Dedifferentiated amniotic fluid mesenchymal stem cell (primary cell): Measurements from ENCODE around the gene C19orf67.

Experiments used
- DNase-seq: peaks from one replicate; pipeline ENCODE4 v3.0.0-alpha.2; 2016; ENCODE audit errors: extremely low spot score

Gene C19orf67

DNA sequence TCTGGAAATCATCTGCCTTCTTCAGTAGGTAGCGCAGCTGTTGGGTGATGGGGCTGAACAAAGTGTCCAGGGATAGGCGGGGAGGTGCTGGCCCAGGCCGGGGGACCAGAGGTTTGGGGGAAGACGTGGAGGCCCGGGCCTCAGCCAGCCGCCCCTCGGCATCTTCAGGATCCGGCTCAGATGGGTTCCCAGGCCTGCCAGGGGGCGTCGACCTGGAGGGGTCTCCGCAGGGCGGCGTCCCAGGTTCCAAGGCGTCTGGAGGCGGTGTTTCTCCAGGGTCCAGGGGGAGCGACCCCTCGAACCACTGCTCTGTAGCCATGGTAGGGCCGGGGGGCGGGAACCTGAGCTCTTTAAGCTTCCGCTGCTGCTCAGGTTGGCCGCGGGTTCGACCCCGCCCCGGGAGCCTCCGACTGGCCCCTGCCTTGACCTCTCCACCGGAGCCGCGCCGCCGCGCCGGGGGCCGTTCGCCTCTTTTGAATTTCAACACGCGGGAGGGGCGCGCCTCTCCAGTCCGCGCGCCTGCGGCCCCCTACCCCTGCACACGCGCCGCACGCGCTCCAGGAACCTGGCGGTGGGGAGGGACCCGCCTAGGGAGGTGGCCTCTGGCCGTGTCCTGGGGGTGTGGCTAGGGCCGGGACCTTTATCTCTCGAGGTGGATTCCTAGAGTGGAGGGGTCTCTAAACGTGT, at the start of gene C19orf67:
Gene C19orf67 (minus strand): TSS at position 475 of the 687 bp plus-strand sequence. CDS start 156 bp downstream, at position 319.
- DNase-seq: no peak

DNA sequence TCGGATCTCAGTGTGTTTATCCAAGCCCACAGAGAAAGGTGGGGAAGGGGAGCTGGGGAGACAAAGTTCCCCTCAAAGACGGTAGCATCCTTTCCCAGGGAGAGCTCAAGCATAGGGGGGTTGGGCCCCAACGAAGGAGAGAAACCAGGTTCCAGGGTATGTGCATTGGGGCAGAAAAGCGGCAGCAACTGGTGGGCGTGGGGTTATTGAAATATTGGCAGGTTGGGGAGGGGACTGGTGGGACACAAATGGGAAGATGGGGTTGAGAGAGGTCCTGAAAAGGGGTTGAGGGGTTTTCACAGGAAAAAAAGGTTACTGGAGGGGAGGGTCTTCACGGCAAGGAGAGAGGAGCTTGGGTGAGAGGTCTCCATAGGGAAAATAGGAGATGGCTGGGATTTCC, 49.8 kb upstream of the C19orf67 start:
- no peak for DNase-seq

DNA sequence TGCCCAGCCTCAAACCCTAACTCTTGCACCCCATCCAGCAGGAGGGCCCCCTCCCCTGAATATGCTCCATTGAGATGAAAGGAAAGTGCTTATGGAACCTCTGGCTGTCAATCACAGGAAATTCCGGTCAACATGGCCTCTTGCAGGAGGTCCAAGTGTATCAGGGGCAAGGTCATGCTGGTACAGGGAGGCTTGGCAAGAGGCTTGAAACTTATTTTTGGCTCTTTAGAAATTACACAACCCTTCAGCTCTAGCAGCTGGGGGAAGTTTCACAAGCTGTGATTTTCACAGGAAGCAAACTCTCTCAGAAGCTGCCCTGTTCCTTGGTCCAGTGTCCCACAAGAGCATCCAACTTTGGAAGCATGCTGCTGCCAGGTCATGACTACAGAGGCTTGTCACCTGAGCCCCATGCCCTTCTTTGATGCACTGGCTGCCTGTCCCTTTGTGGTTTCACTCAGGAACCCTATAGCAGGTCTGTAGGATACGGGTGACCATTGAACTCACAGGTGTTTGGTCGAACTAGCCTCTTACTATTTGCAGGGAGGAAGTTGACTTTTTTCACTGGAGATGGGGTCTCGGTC, 42.4 kb upstream of the C19orf67 start:
- DNase-seq: no peak

DNA sequence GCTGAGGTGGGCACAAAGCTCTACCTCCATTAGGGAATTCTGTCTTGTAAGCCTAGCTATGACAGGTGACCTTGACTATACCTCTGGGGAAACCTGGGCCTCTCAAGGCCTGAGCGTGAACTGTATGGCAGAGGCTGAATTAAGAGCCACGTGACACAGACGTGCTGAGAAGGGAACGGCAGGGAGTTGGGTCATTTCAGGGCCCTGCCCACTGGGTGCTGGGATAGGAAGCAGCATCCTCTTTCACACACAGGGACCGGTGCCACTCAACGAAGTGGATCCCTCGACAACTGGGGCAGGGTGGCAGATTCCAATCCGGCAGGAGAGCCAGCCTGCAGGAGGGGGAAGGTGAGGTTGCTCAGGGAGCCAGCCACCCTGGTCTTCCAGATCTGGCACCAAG, 41.6 kb upstream of the C19orf67 start:
- no peak for DNase-seq

DNA sequence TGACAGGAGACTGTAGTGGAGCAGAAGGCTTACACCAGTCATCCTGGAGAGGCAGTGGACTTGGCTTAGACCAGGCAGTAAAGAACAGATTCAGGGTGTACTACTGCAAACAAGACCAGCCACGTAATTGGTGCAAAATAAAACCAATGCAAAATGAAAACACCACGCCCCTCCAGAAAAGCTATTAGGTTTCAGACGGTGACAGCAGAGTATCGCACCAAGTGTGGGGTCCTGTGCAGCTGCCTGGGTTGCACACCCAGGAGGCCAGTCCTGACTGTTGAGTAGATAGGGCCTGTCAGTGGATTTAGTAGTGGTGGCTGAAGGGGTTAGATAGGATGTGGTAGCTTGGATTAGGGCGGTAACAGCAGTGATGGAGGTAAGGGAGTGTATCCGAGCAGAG, 37.3 kb upstream of the C19orf67 start:
- no peak for DNase-seq

DNA sequence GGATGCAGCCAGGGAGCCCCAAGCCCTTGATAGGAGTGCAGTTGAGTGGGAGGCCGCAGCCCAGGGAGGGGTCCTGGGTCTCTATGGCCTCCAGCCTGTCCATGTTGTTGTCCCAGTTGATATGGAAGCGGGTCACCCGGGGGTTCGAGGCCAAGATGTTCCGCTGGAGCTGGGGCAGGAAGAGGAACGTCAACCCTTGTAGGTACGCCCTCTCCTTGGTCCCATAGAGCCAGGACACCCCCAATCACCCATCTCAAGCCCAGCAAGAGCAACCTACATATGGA, 34.9 kb upstream of the C19orf67 start:
- DNase-seq: no peak

DNA sequence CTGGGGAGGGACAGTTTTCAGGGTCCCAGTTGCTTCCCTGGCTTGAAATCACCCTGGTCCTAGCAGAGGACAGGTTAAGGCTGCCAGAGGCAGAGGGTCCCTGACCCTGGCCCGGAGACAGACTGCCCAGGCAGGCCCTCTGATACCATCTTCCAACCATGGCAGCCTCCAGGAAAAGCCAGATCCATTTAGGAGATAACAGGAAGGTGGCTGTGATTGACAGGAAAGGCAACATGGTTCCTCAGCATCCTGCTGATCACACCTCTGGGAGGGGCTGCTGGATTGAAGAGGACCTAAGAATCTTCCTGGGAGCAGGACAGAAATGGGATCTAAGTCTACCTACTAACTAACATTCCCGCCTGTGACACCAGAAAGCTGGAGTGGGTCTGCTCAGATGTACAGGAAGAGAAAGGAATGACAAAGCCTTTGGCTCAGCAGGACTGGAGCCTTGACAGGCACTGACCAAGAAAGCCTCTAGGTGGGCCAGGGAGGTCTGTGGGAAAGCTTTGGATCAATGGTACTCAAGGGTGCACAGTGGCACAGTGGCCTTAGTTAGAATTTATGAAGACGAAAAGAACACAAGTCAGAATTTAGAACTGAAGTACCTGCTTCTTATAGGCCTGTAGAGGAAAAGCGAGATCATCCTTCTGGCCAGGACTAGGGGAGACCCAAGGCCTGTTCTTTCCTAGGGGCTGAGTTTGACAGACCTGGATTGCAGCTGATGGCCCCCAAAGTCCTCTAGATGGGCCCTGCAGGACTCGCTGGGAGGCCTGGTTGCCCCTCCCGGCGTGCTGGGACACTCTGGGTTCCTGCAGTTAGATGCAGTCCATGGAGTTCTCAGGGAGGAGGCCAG, 34.3 kb upstream of the C19orf67 start:
- DNase-seq: no peak

DNA sequence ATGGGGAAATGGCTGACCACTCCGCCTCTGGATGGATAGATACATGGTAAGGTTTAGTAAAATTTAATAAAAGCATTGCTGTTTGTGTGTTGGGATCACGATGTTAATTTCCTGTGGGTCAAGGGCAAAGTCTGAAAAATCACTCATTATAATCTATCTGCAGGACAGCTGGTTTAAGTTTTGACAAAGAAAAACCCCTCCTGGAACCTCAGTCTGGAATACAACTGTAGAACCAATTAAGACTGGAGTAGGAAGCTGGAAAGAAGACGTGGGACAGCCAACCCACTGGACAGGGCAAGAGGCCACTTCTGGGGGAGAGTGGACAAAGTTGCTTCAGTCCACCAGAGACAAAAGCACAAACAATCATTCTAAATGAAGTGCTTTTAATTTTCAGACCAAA, 33.6 kb upstream of the C19orf67 start:
- no peak for DNase-seq

DNA sequence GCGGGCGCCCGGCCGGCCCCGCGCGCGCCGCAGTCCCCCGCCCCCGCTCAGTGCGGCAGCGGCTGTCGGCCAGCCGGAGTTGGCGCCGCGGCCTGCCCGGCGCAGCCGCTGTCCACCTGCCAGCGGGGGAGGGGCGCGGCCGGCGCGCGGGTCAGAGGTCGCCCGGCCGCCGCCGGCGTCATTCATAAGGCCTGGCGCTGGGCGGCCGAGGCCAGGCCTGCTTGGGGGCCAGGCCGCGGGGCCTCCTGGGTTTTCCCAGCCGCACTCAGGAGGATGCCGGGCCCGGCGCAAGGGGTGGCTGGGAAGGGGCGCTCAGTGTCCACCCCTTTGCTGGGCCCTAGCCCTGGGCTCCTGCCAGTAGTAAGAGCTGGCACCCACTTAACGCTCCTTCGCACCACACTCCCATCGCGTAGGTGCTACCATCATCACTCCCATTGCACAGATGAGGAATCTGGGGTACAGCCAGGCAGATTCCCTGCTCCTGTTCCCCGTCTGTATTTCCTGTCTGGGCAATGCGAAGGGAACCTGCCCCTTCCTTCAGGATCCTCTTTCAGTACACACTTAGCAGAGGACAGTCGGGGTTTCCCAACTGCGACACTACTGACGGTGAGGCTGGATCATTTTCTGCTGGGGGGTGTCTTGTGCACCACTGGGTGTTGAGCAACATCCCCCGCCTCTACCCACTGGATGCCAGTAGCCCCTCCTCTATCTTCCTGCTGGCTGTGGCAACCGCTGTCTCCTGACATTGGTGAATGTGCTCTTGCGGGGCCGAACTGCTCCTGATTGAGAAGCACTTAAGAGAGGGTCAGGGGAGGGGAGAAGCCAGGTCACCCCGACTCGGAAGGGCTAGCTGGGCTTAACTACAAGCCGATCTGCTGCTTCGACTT, 32.8 kb upstream of the C19orf67 start:
- DNase-seq: peak; percentile 20

DNA sequence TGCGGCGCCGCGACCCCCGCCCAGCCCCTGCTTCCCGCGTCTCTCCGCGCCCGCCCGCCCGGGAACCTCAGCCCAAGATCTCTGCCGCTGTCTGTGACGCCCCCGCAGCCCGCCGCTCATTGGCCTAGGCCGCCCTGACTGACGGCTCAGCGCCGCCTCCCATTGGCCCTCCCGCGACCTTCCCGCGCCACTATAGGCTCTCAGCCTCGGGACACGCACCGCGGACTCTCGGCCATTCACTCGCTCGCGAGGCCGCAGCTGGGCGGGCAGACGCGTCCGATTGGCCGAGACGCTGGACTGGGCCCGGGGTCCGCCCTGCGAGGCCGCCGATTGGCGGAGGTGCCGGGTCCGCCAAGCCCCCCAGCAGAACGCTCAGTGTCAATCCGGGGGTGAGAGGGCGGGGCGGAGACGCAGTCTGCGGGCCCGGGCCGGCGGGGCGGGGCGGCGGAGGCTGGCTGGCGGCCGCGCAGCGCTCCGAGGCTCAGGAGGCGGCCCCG, 32.1 kb upstream of the C19orf67 start, which contains the start of gene PRKACA:
Gene PRKACA (minus strand): TSS at position 95 of the 497 bp plus-strand sequence. CDS start 215 bp downstream, outside the sequence.
- DNase-seq: peak; percentile 98

DNA sequence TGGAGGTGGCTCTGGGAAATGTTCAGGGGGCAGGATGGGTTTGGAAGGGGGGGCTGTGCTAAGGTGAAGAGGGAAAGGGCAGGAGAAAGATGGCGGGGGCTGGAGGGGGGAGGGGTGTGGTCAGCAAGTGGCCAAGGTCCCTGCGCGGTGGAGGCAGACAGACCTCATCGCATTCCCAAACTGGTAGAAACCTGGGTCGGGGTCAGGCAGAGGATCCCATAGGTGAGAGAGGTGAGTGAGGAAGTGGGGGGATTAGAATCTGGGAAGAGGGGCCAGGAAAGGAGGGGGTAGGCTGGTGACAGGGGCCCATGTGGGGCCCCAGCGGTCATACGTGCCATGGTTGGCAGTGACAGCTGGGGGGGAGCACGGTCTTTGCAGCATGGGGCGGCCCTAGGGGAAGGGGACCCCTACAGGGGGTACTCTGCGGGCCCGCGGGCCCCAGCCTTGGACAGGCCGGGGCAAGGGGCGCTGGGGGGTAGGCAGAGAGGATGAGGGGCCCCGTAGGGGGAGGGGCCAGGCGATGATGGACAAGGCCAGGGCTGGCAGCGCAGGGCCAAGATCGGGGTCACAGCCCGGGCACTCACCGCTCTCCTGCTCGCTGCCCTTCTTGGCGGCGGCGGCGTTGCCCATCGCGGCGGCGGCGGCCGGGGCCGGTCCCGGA, 31.5 kb upstream of the C19orf67 start:
- no peak for DNase-seq

DNA sequence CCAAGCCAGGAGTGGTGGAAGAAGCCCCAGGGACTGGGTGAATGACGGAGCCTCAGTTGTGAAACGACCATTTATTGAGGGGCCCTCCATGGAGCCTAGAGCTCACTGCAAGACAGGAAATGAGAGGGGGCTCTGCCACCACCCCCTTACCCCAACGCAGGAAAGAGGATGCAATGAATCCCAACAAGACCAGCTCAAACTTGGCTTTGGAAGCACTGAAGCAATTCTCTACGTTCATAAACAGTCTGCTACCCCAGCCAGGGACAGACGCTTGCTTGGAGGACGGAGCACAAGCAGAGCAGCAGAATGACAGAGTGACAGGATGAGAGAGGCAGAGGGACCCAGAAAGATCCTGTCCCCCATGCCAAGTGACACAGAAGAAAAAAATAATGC, 30.9 kb upstream of the C19orf67 start:
- no peak for DNase-seq

DNA sequence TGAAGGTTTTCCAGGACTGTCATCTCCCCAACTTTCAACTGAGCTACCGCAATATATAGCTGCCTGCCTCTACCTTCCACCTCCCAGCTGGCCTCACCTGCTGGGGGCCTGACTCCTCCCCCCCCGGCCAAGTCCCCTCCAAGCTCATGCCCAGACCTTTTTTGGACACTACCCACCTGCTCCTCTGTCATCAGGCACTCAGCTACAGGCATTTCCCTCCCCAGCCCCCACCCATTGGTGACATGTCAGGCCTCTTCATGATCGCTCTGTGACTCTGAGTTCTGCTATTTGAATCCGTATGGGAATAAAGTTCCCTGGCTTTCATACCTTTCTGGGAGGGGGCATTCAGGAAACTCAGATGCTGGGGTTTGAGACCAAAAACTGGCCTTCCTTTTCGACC, 30.2 kb upstream of the C19orf67 start:
- DNase-seq: no peak

DNA sequence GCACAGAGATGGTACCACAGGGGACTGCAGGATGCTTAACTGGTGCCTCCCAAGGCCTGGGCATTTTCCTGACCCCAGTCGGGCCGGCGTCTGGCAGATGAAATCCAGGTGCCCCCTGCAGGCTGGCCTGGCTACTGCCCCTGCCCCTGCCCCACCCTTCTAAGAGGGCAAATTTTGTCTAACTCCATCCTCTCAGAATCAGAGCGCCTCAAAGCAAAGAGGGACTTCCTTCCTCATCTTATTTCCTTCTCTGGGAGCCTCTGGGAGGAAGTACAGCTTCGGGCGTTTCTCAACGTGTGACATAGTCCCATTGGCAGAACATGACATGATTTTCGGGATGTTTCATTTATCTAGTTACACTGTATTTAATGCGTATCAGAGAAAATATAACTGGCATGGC, 29.3 kb upstream of the C19orf67 start:
- no peak for DNase-seq

DNA sequence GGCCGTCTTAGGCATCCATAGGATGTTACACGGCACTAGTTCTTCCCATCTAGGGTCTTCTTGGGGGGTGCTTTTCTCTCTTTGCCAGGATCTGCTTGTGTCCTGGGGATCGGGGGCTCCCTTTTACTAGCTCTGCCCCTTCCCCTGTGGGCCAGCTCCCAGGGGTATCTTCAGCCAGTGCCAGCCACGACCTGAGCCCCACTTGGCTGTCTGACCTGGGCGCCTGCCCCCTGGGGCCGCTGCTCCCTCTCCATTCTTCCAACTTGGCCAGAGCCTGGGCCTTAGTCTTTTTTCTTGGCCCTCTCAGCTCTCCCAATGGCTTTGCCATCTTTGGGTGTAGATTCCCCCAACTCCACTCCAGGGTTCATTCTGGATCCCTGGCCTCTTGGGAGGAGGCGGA, 28.9 kb upstream of the C19orf67 start:
- DNase-seq: no peak

DNA sequence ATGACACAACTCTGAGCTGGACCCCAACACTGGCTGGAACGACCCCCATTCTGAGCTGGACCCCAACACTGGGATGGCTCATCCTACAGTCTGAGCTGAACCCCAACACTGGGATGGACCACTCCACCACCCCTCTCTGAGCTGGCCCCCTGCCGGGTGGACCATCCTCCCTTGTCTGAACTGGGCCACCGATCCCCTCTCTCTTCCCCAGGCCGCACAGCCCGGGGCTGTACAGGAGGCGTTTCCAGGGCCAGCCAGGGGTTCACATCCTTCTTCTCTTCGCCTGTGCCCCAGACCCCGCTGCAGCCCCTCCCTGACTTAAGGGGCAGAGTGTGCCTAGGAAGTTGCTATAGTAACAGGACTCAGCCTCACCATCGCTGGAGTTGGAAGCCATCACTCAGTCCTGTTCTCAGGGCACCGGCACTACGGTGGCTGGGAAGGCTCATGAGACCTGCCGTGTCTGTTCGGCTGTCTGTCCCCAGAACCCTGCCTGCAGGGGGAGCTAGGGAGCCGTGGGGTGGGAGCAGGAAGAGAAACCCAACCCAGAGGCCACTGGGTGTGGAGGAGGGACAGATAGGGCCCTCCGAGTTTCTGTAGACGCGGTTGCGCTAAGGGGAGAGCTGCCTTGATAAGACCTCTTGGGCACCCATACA, 28.3 kb upstream of the C19orf67 start:
- no peak for DNase-seq

DNA sequence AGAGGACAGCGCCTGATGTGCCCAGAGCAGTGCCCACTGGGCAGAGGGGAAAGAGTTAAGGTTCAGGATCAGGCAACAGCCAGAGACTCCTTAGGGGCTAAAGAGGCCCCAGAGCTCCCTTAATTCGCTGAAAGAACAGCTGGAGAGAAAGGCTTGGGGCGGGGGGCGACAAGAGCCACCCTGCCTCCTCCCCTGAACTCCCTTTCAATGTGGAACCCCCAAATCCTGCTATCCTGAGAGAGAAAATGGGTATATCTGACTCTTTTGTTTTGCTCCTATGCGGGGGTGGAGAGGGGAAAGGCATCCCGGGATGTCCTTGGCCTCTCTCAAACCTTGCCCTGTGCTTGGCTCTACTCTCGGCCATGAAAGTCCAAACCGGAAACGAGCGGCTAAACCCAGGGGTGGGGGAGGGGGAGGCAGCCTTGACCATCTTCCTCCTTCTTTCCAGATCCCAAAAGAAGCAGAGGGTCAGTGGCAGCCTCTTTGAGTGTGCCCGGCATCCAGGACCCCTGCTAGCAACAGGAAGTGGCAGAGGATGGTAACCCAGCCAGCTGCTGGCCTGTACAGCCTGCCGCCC, 27.3 kb upstream of the C19orf67 start:
- no peak for DNase-seq

DNA sequence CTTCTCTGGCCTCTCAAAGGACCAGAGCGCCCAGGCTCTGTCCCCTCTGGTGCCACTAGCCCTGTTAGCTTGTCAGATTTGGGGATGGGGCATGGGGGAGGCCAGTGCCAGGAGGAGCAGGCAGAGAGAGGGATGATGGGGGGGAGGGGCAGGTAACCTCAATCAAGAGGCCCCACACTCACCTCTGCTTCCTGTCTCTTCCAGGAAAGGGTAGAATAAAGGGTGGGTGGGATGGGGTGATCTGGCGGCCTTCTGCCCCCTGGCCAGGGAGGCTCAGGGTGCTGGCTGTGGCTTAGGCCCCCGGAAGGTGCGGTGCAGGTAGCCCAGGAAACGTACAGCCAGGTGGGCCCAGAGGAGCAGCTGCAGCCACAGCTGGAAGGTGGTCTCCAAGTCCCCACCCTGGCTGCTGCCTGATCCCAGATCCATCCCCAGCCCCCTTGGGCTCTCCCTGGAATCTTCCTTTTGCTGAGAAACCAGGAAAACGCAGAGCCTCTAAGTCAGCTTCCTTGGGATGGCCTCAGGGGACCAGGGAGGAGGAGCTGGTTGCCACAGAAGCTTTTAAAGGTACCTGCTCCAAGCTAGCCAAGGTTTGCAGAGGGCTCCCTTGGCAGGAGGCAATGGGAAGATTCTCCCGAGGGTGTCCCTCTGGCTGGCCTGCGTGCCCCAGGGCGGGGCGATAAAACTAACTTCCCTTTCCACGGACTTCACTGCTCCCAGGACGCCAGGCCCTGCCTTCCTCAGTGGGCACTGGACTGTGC, 26.6 kb upstream of the C19orf67 start:
- DNase-seq: no peak

DNA sequence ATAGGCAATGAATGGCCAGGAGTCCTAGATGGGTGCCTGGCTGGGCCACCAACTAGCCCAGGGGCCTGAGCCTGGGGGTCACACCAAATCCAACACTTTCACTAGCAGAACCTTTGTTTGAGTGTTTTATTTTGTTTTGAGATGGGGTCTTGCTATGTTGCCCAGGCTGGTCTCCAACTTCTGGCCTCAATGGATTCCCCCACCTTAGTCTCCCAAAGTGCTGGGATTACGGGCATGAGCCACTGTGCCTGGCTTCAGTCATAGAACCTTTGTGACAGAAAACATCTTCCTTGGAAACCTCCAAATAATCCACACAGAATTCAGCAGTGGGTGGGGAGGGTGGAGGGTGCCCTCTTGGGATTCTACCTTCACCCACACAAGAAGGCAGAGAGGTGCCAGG, 25.9 kb upstream of the C19orf67 start:
- no peak for DNase-seq

DNA sequence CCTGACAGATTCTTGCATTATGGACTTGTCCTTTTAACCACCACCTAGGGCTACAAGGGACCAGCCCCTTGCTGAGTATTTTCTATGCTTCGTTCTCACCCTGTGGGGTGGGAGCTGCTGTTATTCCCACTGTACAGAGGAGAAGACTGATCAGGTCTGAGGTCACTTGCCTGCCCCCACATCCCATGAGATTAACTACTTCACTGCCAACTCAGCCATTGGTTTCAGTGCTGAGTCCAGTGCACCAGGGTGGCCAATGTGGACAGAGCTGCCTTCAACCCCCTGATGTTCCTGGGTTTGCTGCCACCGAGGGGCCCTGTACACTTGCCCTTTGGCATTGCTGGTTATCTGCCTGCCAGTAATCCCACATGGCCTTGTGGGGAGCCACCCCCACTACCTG, 25.1 kb upstream of the C19orf67 start:
- DNase-seq: no peak
